HG02970 (cell line): Measurements from ENCODE around the gene CLDND1.

ENCODE experiments used
- ATAC-seq: cut with Tn5 transposase; IDR thresholded peaks from one replicate; pipeline ENCODE4 v1.9.1; 2021; ENCODE audit warnings: mild to moderate bottlenecking, moderate library complexity, moderate number of reproducible peaks; ENCODE audit not compliant: unreplicated experiment, low FRiP score

The CLDND1 gene

GRCh38 chr3:98552232-98553020 is 29.7 kb upstream of the CLDND1 start:
- no peak for ATAC-seq

GRCh38 chr3:98551754-98552153 is 29.1 kb upstream of the CLDND1 start:
- ATAC-seq = no peak

GRCh38 chr3:98551236-98551635 is 28.5 kb upstream of the CLDND1 start:
- ATAC-seq = no peak

- ATAC-seq = no peak
Measured at GRCh38 chr3:98550833-98551232, 28.1 kb upstream of the CLDND1 start.

- no peak for ATAC-seq
Measured at GRCh38 chr3:98548544-98548943, 25.8 kb upstream of the CLDND1 start.

- no peak for ATAC-seq
Measured at GRCh38 chr3:98545940-98546339, 23.2 kb upstream of the CLDND1 start.

- no peak for ATAC-seq
Measured at GRCh38 chr3:98542623-98543022, 19.9 kb upstream of the CLDND1 start.

- ATAC-seq = no peak
Measured at GRCh38 chr3:98541695-98542094, 19.0 kb upstream of the CLDND1 start.

- peak; percentile 36 for ATAC-seq
Measured at GRCh38 chr3:98540346-98540745, 17.6 kb upstream of the CLDND1 start.

- ATAC-seq = peak; percentile 68
Measured at GRCh38 chr3:98536456-98537017, 13.8 kb upstream of the CLDND1 start.

- no peak for ATAC-seq
Measured at GRCh38 chr3:98534734-98535133, 12.0 kb upstream of the CLDND1 start.

GRCh38 chr3:98534168-98534567 is 11.5 kb upstream of the CLDND1 start:
- no peak for ATAC-seq

GRCh38 chr3:98532709-98533571 is 10.2 kb upstream of the CLDND1 start:
- ATAC-seq = no peak

- ATAC-seq = no peak
Measured at GRCh38 chr3:98532275-98532637, 9.6 kb upstream of the CLDND1 start.

- ATAC-seq = no peak
Measured at GRCh38 chr3:98531622-98532274, 9.0 kb upstream of the CLDND1 start, which contains the start of gene GPR15. GPR15 (plus strand) TSS chr3:98531978; CDS start chr3:98532034, 56 bp downstream.

GRCh38 chr3:98530676-98531075 is 8.0 kb upstream of the CLDND1 start:
- ATAC-seq = no peak

GRCh38 chr3:98529856-98530459 is 7.3 kb upstream of the CLDND1 start:
- no peak for ATAC-seq

GRCh38 chr3:98528474-98529346 is 6.0 kb upstream of the CLDND1 start:
- ATAC-seq = no peak

GRCh38 chr3:98525494-98525893 is 2.8 kb upstream of the CLDND1 start:
- no peak for ATAC-seq
